Measurements from ENCODE around the gene RTP5. TPM values are rescaled to one million over a fixed set of nuclear protein-coding genes. Genes with fewer than 3 reads are reported as not detected.

The RTP5 gene
- total RNA-seq, 2 experiments from 2014 or later, result 0.30 to 0.36 TPM

DNA sequence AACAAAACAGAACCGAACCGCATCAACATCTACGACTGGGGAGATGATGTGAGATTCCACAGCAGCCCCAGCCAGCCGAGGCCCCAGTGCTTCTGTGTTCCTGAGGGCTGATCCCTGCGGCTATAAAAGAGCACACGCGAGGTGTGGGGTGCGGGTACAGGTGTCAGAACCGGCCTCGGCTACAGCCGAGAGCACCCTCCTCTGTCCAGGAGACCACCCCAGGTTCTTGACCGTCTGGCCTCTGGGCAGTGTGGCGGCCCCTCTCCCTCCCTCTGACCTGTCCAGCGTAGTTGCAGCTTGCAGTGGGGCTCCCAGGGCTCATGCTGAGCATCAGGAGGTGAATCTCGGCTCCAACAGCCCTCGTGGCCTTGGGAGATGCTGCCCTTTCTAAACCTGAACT, 23.7 kb downstream of the RTP5 start:
- H3K9me3 ChIP-seq (ENCODE audit: control insufficient read depth in 1 of 2, insufficient read depth in 1 of 2, low read length in 2 of 2), result peaks cover 0 to 5% of the 10 kb centered on the region in 2 experiments
- Mint-ChIP-seq H3K4me1 (ENCODE audit: low read depth) (peaks cover 23% of the 10 kb centered on the region), H3K4me3 (no peak overlapping the region), H3K27me3 (no peaks in the 10 kb centered on the region), H3K9me3 (no peaks in the 10 kb centered on the region), H3K27ac (no peak overlapping the region), H3K36me3 (ENCODE audit: low read depth) (peaks cover 17% of the 10 kb centered on the region)
- H3K27ac ChIP-seq (ENCODE audit: low read depth in 1 of 2, low read length in 2 of 2), result no peak overlapping the region
- H3K4me3 ChIP-seq (ENCODE audit: low read length), result no peak overlapping the region
- peaks cover 7% of the 10 kb centered on the region for H3K4me1 ChIP-seq (ENCODE audit: insufficient read depth, low read length)
- ChIA-PET CTCF (no interaction called here), POLR2A (no interaction called here)
- intact Hi-C loops (cut with DNase I, micrococcal nuclease), result no loop called here
- DNase-seq, result peak in 1 of 14 experiments; percentile 22
- no peaks in the 10 kb centered on the region for H3K27me3 ChIP-seq (ENCODE audit: control insufficient read depth in 1 of 2, insufficient read depth in 2 of 2, low read length in 2 of 2)
- no peak for ATAC-seq (ENCODE audit: poor library complexity)
- TF ChIP-seq, protein P1, sequence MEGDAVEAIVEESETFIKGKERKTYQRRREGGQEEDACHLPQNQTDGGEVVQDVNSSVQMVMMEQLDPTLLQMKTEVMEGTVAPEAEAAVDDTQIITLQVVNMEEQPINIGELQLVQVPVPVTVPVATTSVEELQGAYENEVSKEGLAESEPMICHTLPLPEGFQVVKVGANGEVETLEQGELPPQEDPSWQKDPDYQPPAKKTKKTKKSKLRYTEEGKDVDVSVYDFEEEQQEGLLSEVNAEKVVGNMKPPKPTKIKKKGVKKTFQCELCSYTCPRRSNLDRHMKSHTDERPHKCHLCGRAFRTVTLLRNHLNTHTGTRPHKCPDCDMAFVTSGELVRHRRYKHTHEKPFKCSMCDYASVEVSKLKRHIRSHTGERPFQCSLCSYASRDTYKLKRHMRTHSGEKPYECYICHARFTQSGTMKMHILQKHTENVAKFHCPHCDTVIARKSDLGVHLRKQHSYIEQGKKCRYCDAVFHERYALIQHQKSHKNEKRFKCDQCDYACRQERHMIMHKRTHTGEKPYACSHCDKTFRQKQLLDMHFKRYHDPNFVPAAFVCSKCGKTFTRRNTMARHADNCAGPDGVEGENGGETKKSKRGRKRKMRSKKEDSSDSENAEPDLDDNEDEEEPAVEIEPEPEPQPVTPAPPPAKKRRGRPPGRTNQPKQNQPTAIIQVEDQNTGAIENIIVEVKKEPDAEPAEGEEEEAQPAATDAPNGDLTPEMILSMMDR (IDR thresholded peaks at IDR 0.05), result no peak
- H3K36me3 ChIP-seq (ENCODE audit: insufficient read depth, low read length), result peaks cover 17% of the 10 kb centered on the region

DNA sequence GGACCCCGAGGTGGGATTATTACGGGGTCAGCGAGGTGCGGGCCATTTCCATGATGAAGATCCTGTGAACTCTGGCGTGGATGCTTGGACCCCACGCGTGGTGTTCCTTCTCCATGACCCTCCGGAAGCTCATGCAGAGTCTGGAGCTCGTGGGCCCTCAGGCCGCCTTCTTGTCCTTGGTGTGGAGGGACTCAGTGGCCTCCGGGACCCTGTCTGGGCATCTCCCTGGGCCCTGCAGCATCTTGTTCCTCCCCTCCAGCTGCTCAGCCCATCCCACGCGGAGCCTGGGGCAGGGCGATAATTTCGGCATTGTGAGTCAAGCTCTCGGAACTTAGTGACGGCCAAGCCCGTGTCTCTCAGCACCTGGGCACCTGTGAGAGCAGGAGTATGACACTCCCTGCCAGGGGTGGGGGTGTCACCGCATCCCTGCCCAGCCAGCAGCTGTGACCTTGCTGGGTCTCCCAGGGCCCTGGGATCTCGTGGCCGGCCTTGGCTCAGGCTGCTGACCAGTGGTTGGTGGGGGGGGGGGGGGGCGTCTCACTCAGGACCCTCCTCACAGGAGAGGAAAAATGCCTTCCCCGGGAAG, 24.6 kb downstream of the RTP5 start:
- peak in 1 of 14 experiments; percentile 28 for DNase-seq
- no peak overlapping the region for H3K4me3 Mint-ChIP-seq
- H3K27ac Mint-ChIP-seq, result no peak overlapping the region
- intact Hi-C loops (cut with DNase I, micrococcal nuclease), result no loop called here
- no peaks in the 10 kb centered on the region for H3K27me3 Mint-ChIP-seq
- H3K36me3 ChIP-seq (ENCODE audit: insufficient read depth, low read length), result peaks cover 17% of the 10 kb centered on the region
- H3K4me3 ChIP-seq (ENCODE audit: low read length), result no peak overlapping the region
- POLR2A ChIA-PET, result no interaction called here
- H3K4me1 ChIP-seq (ENCODE audit: insufficient read depth, low read length), result peaks cover 3% of the 10 kb centered on the region
- CTCF ChIA-PET, result no interaction called here
- H3K9me3 ChIP-seq (ENCODE audit: control insufficient read depth in 1 of 2, insufficient read depth in 1 of 2, low read length in 2 of 2), result no peaks in the 10 kb centered on the region
- H3K27me3 ChIP-seq (ENCODE audit: control insufficient read depth in 1 of 2, insufficient read depth in 2 of 2, low read length in 2 of 2), result no peaks in the 10 kb centered on the region
- H3K27ac ChIP-seq (ENCODE audit: low read depth in 1 of 2, low read length in 2 of 2), result no peak overlapping the region
- TF ChIP-seq, protein P1 (IDR thresholded peaks at IDR 0.05), result no peak
- H3K36me3 Mint-ChIP-seq (ENCODE audit: low read depth), result peaks cover 13% of the 10 kb centered on the region
- no peak for ATAC-seq (ENCODE audit: poor library complexity)
- H3K9me3 Mint-ChIP-seq, result no peaks in the 10 kb centered on the region
- H3K4me1 Mint-ChIP-seq (ENCODE audit: low read depth), result peaks cover 17% of the 10 kb centered on the region

GRCh38 chr2:241894681-241895426, 25.3 kb downstream of the RTP5 start:
- peaks cover 3% of the 10 kb centered on the region for H3K4me1 ChIP-seq (ENCODE audit: insufficient read depth, low read length)
- TF ChIP-seq, protein P1 (IDR thresholded peaks at IDR 0.05), result no peak
- H3K4me1 Mint-ChIP-seq (ENCODE audit: low read depth), result peaks cover 10% of the 10 kb centered on the region
- ChIA-PET CTCF (no interaction called here), POLR2A (no interaction called here)
- H3K27ac ChIP-seq (ENCODE audit: low read depth in 1 of 2, low read length in 2 of 2), result no peak overlapping the region
- no peaks in the 10 kb centered on the region for H3K27me3 Mint-ChIP-seq
- H3K4me3 ChIP-seq (ENCODE audit: low read length), result no peak overlapping the region
- H3K9me3 Mint-ChIP-seq, result no peaks in the 10 kb centered on the region
- H3K9me3 ChIP-seq (ENCODE audit: control insufficient read depth in 1 of 2, insufficient read depth in 1 of 2, low read length in 2 of 2), result no peaks in the 10 kb centered on the region
- no peak overlapping the region for H3K27ac Mint-ChIP-seq
- no peak for ATAC-seq (ENCODE audit: poor library complexity)
- intact Hi-C loops (cut with DNase I, micrococcal nuclease), result no loop called here
- no peak overlapping the region for H3K4me3 Mint-ChIP-seq
- no peaks in the 10 kb centered on the region for H3K27me3 ChIP-seq (ENCODE audit: control insufficient read depth in 1 of 2, insufficient read depth in 2 of 2, low read length in 2 of 2)
- H3K36me3 Mint-ChIP-seq (ENCODE audit: low read depth), result peaks cover 6% of the 10 kb centered on the region
- peaks cover 17% of the 10 kb centered on the region for H3K36me3 ChIP-seq (ENCODE audit: insufficient read depth, low read length)
- DNase-seq, result peak in 1 of 14 experiments; percentile 32
